LHCN-M2 (cell line): ENCODE data around the gene PAPPA. TPM values are rescaled to one million over a fixed set of nuclear protein-coding genes. Genes with fewer than 3 reads are reported as not detected.
A peak's percentile ranks its signal among the peaks of the same experiment; 100 is the strongest.

Experiments
- DNase-seq: peaks from one replicate; pipeline ENCODE4 v3.0.0-alpha.2; 2012; ENCODE audit warnings: low read depth
- total RNA-seq: library from RNA; depleted of rRNA; stranded (reverse); fragments of >200 nt; gene quantifications from 2 replicates; pipeline ENCODE4 v1.2.3, GENCODE V29; 2014

Gene PAPPA
- total RNA-seq, 1 experiment from 2014 or later, result 3.0 TPM

GRCh38 chr9:116312221-116312620 lies 158.6 kb downstream of the PAPPA start:
- no peak for DNase-seq

- no peak for DNase-seq
Observed at GRCh38 chr9:116313638-116314037, 160.0 kb downstream of the PAPPA start.

- DNase-seq, result peak; percentile 35
Observed at GRCh38 chr9:116316246-116316645, 162.7 kb downstream of the PAPPA start.

- DNase-seq, result no peak
Observed at GRCh38 chr9:116317503-116317902, 163.9 kb downstream of the PAPPA start.

GRCh38 chr9:116318468-116319374 lies 165.1 kb downstream of the PAPPA start:
- DNase-seq, result no peak

- no peak for DNase-seq
Observed at GRCh38 chr9:116319480-116319879, 165.9 kb downstream of the PAPPA start.

- DNase-seq, result no peak
Observed at GRCh38 chr9:116320290-116320689, 166.7 kb downstream of the PAPPA start.

GRCh38 chr9:116322521-116322920 lies 168.9 kb downstream of the PAPPA start:
- no peak for DNase-seq

- DNase-seq, result no peak
Observed at GRCh38 chr9:116323012-116323411, 169.4 kb downstream of the PAPPA start.

- DNase-seq, result no peak
Observed at GRCh38 chr9:116323571-116323970, 170.0 kb downstream of the PAPPA start.

GRCh38 chr9:116325924-116326323 lies 172.3 kb downstream of the PAPPA start:
- DNase-seq, result no peak

- no peak for DNase-seq
Observed at GRCh38 chr9:116327701-116328405, 174.3 kb downstream of the PAPPA start.

GRCh38 chr9:116329470-116329869 lies 175.9 kb downstream of the PAPPA start:
- DNase-seq, result no peak

GRCh38 chr9:116331241-116331640 lies 177.7 kb downstream of the PAPPA start:
- no peak for DNase-seq

GRCh38 chr9:116332090-116332489 lies 178.5 kb downstream of the PAPPA start:
- no peak for DNase-seq

GRCh38 chr9:116333254-116333653 lies 179.7 kb downstream of the PAPPA start:
- DNase-seq, result no peak

- no peak for DNase-seq
Observed at GRCh38 chr9:116334546-116335150, 181.1 kb downstream of the PAPPA start.

- no peak for DNase-seq
Observed at GRCh38 chr9:116335392-116335791, 181.8 kb downstream of the PAPPA start.

GRCh38 chr9:116336133-116336862 lies 182.7 kb downstream of the PAPPA start:
- DNase-seq, result peak; percentile 35

- DNase-seq, result peak; percentile 75
Observed at GRCh38 chr9:116337015-116337414, 183.4 kb downstream of the PAPPA start.

GRCh38 chr9:116340270-116340669 lies 186.7 kb downstream of the PAPPA start:
- DNase-seq, result no peak

GRCh38 chr9:116342061-116342460 lies 188.5 kb downstream of the PAPPA start:
- no peak for DNase-seq
